Psoas muscle (tissue), 8 donors: Measurements from ENCODE around the gene SSC5D. TPM values are rescaled to one million over a fixed set of nuclear protein-coding genes. Genes with fewer than 3 reads are reported as not detected.
A peak's percentile ranks its signal among the peaks of the same experiment; 100 is the strongest.

Experiments used
- ATAC-seq, 4 donors: fragments of 200-7000 bp; cut with Tn5 transposase; one replicate each; pipeline ENCODE4 v1.9.1; 2020; ENCODE audit warnings: moderate library complexity in 3 of 4, mild to moderate bottlenecking in 2 of 4
- DNase-seq, 2 donors: peaks; one replicate each; pipeline ENCODE4 v3.0.0-alpha.2; 2020
- H3K27ac ChIP-seq: fragments of 200-600 bp; one replicate; pipeline ENCODE4 v1.8.0; 2022
- H3K27me3 ChIP-seq, 3 donors: fragments of 200-600 bp in 1 of 3; one replicate each; pipeline versions ENCODE4 v1.6.1 to v1.8.0; 2013 to 2022; ENCODE audit warnings: low read length in 2 of 3, mild to moderate bottlenecking in 2 of 3, moderate library complexity in 1 of 3; ENCODE audit not compliant: insufficient read depth in 3 of 3
- H3K36me3 ChIP-seq, 2 donors: fragments of 200-600 bp in 1 of 2; one replicate each; pipeline versions ENCODE4 v1.6.1 to v1.8.0; 2013 to 2022; ENCODE audit warnings: low read depth in 1 of 2, mild to moderate bottlenecking in 1 of 2, moderate library complexity in 1 of 2; ENCODE audit not compliant: insufficient read depth in 1 of 2
- H3K4me1 ChIP-seq: fragments of 200-600 bp; one replicate; pipeline ENCODE4 v1.8.0; 2022
- H3K4me3 ChIP-seq: fragments of 200-600 bp; one replicate; pipeline ENCODE4 v1.8.0; 2022; ENCODE audit warnings: mild to moderate bottlenecking
- H3K9me3 ChIP-seq: fragments of 200-600 bp; one replicate; pipeline ENCODE4 v1.8.0; 2022
- CTCF ChIP-seq: fragments of 200-600 bp; IDR thresholded peaks from one replicate; pipeline ENCODE4 v1.8.0; 2022; ENCODE audit warnings: antibody characterized with exemption
- WGBS, 3 donors: extraction: QIAGEN DNeasy Blood & Tissue Kit; methylation state at CpG; one replicate each; pipeline versions ENCODE4 v1.1.6 to v1.1.7; 2013; 5-methylcytosine and 5-hydroxymethylcytosine counted together
- intact Hi-C, 2 donors: fragments of 100-400 bp; cut with DNase I; formaldehyde crosslinking; loops; one replicate each; pipeline versions ENCODE4 v1.11.0 to v1.14.2; 2022
- polyA plus RNA-seq, 3 donors: library from polyadenylated mRNA; stranded (reverse); fragments of 200-250 nt; gene quantifications; one replicate each; pipeline ENCODE4 v1.2.3, GENCODE V29; 2013
- total RNA-seq, 4 donors: library from RNA; stranded (reverse); fragmentation: NEBNext Ultra II Directional in 2 of 4; extraction: Animal tissue kit (Norgen Biotek cat#: 25700) in 2 of 4; gene quantifications; one replicate each; pipeline versions ENCODE4 v1.2.1 to v1.2.4, GENCODE V29; 2021 to 2023
- donor health status: healthy with polysubstance abuse.
- donor health status: DM: no; HTN: no; CAD: no; lungs with moderate emphysema.
- donor health status: Bipolar disorder and iron deficiency.
- donor health status: healthy.
- donor health status: DM: yes; HTN: yes; CAD: no.
- donor health status: DM: no; HTN: no; CAD: no.
- donor health status: DM: no; HTN: no; CAD: no.
- donor health status: DM: yes; HTN: yes; CAD: no.

SSC5D gene
- total and polyA plus RNA-seq, 7 donors, result 0.11 to 4.6 (median 1.2) TPM

- no peaks in the 10 kb centered on the region for H3K4me1 ChIP-seq
- WGBS, 3 donors, result 79 to 83% (median 83%) methylated on average over 12 of the region's 12 CpGs
- DNase-seq, result no peak
- no peak overlapping the region for H3K4me3 ChIP-seq
- H3K27me3 ChIP-seq, result no peaks in the 10 kb centered on the region
- no peak overlapping the region for H3K27ac ChIP-seq
- intact Hi-C loops, result no loop called here
- H3K9me3 ChIP-seq, result no peaks in the 10 kb centered on the region
- TF ChIP-seq CTCF, result no peak
- peak in 2 of 4 donors; percentile 7 to 27 for ATAC-seq
- H3K36me3 ChIP-seq, result no peaks in the 10 kb centered on the region
Measured at GRCh38 chr19:55535173-55535964, 47.1 kb downstream of the SSC5D start.

- Histone ChIP-seq H3K4me3 (no peak overlapping the region), H3K4me1 (peaks cover 3% of the 10 kb centered on the region), H3K36me3 (no peaks in the 10 kb centered on the region), H3K27ac (no peak overlapping the region), H3K27me3 (no peaks in the 10 kb centered on the region), H3K9me3 (no peaks in the 10 kb centered on the region)
- 91 to 95% (median 91%) methylated on average over 22 of the region's 22 CpGs for WGBS, 3 donors
- no peak for DNase-seq
- ATAC-seq, result no peak
- intact Hi-C loops, result no loop called here
- no peak for TF ChIP-seq CTCF
Measured at GRCh38 chr19:55535965-55536350, 47.7 kb downstream of the SSC5D start.

GRCh38 chr19:55536366-55536765 is 48.1 kb downstream of the SSC5D start:
- Histone ChIP-seq H3K36me3 (no peaks in the 10 kb centered on the region), H3K4me1 (peaks cover 3% of the 10 kb centered on the region), H3K27me3 (no peaks in the 10 kb centered on the region), H3K9me3 (no peaks in the 10 kb centered on the region), H3K27ac (no peak overlapping the region), H3K4me3 (no peak overlapping the region)
- TF ChIP-seq CTCF, result no peak
- DNase-seq, result no peak
- intact Hi-C loops, result no loop called here
- 92 to 97% (median 96%) methylated on average over 11 of the region's 11 CpGs for WGBS, 3 donors
- ATAC-seq, result no peak

- intact Hi-C loops, result no loop called here
- 32 to 58% (median 41%) methylated on average over 9 to 14 of the region's 14 CpGs for WGBS, 3 donors
- DNase-seq, result no peak
- ATAC-seq, result peak; percentile 25 to 36 (median 32)
- Histone ChIP-seq H3K27me3 (no peaks in the 10 kb centered on the region), H3K4me3 (no peak within 1 kb of the TSS), H3K36me3 (no peaks in the 10 kb centered on the region), H3K27ac (peak within 1 kb of the TSS; percentile 36), H3K9me3 (no peaks in the 10 kb centered on the region), H3K4me1 (peaks cover 3% of the 10 kb centered on the region)
- peak; percentile 16 for TF ChIP-seq CTCF
Measured at GRCh38 chr19:55536951-55537740, 48.9 kb downstream of the SSC5D start, which contains the start of gene SBK2. TSS of gene SBK2 (minus strand) at chr19:55537133. CDS start at chr19:55536294, 839 bp downstream.
